ENCODE measurements around the gene KEAP1.

Gene KEAP1

DNA sequence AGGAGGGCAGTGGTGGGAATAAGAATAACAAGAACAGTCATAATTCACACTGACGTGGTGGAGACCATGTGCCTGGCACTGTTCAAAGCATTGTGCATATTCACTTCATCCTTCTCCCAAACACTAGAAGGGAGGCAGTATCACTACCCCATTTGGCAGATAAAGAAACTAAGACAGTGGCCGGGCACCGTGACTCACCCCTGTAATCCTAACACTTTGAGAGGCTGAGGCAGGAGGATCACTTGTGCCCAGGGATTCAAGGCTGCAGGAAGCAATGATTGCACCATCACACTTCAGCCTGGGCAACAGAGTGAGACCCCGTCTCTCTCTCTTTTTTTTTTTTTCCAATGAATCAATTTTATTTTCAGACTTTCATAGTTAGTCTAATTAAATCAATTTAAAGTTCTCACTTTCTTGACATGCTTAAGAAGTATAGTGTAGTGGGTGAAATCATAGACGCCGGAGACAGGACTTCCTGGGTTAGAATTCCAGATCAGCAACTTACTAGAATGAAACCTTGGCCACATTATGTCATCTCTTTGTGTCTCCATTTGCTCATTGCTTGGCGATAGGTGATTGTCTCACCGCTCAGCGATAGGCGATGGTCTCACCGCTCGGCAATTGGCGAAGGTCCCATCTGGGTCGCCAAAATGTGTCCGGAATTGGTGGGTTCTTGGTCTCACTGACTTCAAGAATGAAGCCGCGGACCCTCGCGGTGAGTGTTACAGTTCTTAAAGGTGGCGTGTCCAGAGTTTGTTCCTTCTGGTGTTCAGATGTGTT, 35.2 kb upstream of the KEAP1 start:
- Histone ChIP-seq H3K79me2 (ENCODE audit: control insufficient read depth, low read length) (no peaks in the 10 kb centered on the region), H3K36me3 (ENCODE audit: control insufficient read depth, low read length) (no peaks in the 10 kb centered on the region), H3K27ac (ENCODE audit: low read depth, low read length) (no peak overlapping the region), H3K27me3 (ENCODE audit: control insufficient read depth, low read length) (peaks cover 37% of the 10 kb centered on the region), H4K20me1 (ENCODE audit: control insufficient read depth, insufficient read depth, low read depth, low read length) (no peaks in the 10 kb centered on the region), H3K9me2 (replicated peaks; ENCODE audit: control insufficient read depth, low read length) (no peaks in the 10 kb centered on the region), H3K4me2 (ENCODE audit: low read length) (no peak overlapping the region), H3K4me3 (ENCODE audit: low read length) (no peak overlapping the region), H3F3A (ENCODE audit: control insufficient read depth, insufficient read depth) (peaks cover 11% of the 10 kb centered on the region), H3K9me3 (ENCODE audit: control insufficient read depth, insufficient read depth, low read length) (no peaks in the 10 kb centered on the region), H3K4me1 (ENCODE audit: control insufficient read depth, low read length) (peaks cover 7% of the 10 kb centered on the region)
- no peak for TF ChIP-seq EZH2phosphoT487 (IDR thresholded peaks at IDR 0.05; ENCODE audit: borderline replicate concordance, low read length)
- TF ChIP-seq, protein P1, sequence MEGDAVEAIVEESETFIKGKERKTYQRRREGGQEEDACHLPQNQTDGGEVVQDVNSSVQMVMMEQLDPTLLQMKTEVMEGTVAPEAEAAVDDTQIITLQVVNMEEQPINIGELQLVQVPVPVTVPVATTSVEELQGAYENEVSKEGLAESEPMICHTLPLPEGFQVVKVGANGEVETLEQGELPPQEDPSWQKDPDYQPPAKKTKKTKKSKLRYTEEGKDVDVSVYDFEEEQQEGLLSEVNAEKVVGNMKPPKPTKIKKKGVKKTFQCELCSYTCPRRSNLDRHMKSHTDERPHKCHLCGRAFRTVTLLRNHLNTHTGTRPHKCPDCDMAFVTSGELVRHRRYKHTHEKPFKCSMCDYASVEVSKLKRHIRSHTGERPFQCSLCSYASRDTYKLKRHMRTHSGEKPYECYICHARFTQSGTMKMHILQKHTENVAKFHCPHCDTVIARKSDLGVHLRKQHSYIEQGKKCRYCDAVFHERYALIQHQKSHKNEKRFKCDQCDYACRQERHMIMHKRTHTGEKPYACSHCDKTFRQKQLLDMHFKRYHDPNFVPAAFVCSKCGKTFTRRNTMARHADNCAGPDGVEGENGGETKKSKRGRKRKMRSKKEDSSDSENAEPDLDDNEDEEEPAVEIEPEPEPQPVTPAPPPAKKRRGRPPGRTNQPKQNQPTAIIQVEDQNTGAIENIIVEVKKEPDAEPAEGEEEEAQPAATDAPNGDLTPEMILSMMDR (IDR thresholded peaks at IDR 0.05; ENCODE audit: low read depth, low read length, poor library complexity, severe bottlenecking) = no peak

DNA sequence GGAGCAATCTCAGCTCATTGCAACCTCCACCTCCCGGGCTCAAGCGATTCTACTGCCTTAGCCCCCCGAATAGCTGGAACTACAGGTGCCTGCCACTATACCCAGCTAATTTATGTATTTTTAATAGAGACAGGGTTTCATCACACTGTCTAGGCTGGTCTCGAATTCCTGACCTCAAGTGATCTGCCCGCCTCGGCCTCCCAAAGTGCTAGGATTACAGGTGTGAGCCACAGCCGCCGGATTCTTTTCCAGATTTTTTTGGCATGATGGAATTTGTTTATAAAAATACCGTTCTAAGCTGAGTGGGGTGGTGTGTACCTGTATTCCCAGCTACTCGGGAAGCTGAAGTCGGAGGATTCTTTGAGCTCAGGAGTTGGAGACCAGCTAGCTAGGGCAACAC, 34.5 kb upstream of the KEAP1 start:
- no peaks in the 10 kb centered on the region for H3K9me3 ChIP-seq (ENCODE audit: control insufficient read depth, insufficient read depth, low read length)
- TF ChIP-seq EZH2phosphoT487 (IDR thresholded peaks at IDR 0.05; ENCODE audit: borderline replicate concordance, low read length) = no peak
- TF ChIP-seq, protein P1 (IDR thresholded peaks at IDR 0.05; ENCODE audit: low read depth, low read length, poor library complexity, severe bottlenecking) = no peak
- no peaks in the 10 kb centered on the region for H3K79me2 ChIP-seq (ENCODE audit: control insufficient read depth, low read length)
- H3F3A ChIP-seq (ENCODE audit: control insufficient read depth, insufficient read depth) = peaks cover 4% of the 10 kb centered on the region
- H3K9me2 ChIP-seq (replicated peaks; ENCODE audit: control insufficient read depth, low read length) = no peaks in the 10 kb centered on the region
- H3K4me2 ChIP-seq (ENCODE audit: low read length) = no peak overlapping the region
- H4K20me1 ChIP-seq (ENCODE audit: control insufficient read depth, insufficient read depth, low read depth, low read length) = no peaks in the 10 kb centered on the region
- H3K27ac ChIP-seq (ENCODE audit: low read depth, low read length) = no peak overlapping the region
- H3K4me3 ChIP-seq (ENCODE audit: low read length) = no peak overlapping the region
- H3K27me3 ChIP-seq (ENCODE audit: control insufficient read depth, low read length) = peaks cover 37% of the 10 kb centered on the region
- no peaks in the 10 kb centered on the region for H3K36me3 ChIP-seq (ENCODE audit: control insufficient read depth, low read length)
- peaks cover under 1% of the 10 kb centered on the region; the same call in 1 of the 2 replicates for H3K4me1 ChIP-seq (ENCODE audit: control insufficient read depth, low read length)

DNA sequence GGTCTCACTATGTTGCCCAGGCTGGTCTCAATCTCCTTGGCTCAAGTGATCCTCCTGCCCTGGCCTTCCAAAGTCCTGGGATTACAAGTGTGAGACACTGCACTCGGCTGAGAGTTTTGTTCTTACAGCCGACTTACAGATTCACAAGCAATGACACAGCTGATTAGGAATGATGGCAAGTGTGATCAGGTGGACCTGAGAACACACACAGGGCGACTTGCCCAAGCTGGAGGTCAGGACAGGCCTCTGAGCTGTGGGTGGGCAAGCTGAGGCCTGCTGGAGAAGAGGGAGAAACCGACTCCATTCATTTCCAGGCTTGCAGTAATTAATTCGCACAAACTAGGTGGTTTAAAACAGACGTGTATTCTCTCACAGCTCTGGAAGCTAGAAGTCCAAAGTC, 32.5 kb upstream of the KEAP1 start:
- Histone ChIP-seq H3K9me3 (ENCODE audit: control insufficient read depth, insufficient read depth, low read length) (peaks cover 2% of the 10 kb centered on the region; the same call in 1 of the 2 replicates), H3K27me3 (ENCODE audit: control insufficient read depth, low read length) (peaks cover 37% of the 10 kb centered on the region), H3K36me3 (ENCODE audit: control insufficient read depth, low read length) (no peaks in the 10 kb centered on the region), H3K4me3 (ENCODE audit: low read length) (no peak overlapping the region), H3K4me1 (ENCODE audit: control insufficient read depth, low read length) (no peaks in the 10 kb centered on the region), H4K20me1 (ENCODE audit: control insufficient read depth, insufficient read depth, low read depth, low read length) (no peaks in the 10 kb centered on the region), H3K79me2 (ENCODE audit: control insufficient read depth, low read length) (no peaks in the 10 kb centered on the region), H3K27ac (ENCODE audit: low read depth, low read length) (no peak overlapping the region), H3F3A (ENCODE audit: control insufficient read depth, insufficient read depth) (no peaks in the 10 kb centered on the region), H3K9me2 (replicated peaks; ENCODE audit: control insufficient read depth, low read length) (no peaks in the 10 kb centered on the region), H3K4me2 (ENCODE audit: low read length) (no peak overlapping the region)
- TF ChIP-seq, protein P1 (IDR thresholded peaks at IDR 0.05; ENCODE audit: low read depth, low read length, poor library complexity, severe bottlenecking) = no peak
- no peak for TF ChIP-seq EZH2phosphoT487 (IDR thresholded peaks at IDR 0.05; ENCODE audit: borderline replicate concordance, low read length)
